ENCODE data around the gene TOGARAM2.

- TF ChIP-seq ZNF70 (CRISPR knock-in tag; IDR thresholded peaks at IDR 0.05) (no peak), ZNF8 (CRISPR knock-in tag; IDR thresholded peaks at IDR 0.05) (no peak)
These were observed 80.5 kb downstream of the TOGARAM2 start for GRCh38 chr2:29061616-29062015.
